ENCODE data around the gene ZNF783.
"Not testable (repeated sequence)": the region's sequence is repeated elsewhere in the genome, so short reads cannot be mapped to it uniquely, and the experiment has no call there.

ZNF783 gene

DNA sequence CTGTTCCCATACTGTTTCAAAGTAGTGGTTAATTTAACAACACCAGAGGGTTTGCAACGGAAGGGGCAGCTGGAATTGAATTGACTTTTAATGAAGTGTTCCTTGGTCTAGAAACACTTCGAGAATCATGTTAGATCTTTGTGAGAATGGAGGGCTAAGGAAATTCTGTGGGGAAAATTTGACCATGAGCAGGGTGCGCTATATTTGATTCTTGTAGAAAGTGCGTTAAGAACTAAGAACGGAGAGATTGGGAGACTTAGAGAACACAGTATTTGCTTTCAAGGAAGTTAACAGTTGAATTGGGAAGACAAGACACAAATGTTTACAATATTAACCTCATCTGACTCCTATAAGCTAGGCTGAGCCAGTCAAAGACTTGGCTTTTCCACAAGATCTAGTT, 21.4 kb upstream of the ZNF783 start:
- no peak for DNase-seq

DNA sequence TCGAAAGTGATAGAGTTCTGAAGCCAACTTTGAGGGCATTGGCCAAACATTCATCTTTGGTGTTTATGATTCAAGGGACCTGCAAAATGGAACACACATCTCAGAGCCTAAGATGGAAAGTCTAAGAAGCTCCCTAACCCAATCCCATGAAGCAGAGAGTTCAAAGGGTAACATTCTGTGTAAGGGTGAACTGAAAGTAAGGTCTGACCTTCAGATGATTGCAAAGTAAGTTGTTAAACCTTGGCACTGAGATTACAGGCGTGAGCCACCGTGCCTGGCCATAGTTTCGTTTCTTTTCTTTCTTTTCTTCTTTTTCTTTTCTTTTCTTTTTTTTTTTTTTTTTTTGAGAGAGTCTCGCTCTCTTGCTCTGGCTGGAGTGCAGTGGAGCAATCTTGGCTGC, 20.3 kb upstream of the ZNF783 start:
- no peak for DNase-seq

DNA sequence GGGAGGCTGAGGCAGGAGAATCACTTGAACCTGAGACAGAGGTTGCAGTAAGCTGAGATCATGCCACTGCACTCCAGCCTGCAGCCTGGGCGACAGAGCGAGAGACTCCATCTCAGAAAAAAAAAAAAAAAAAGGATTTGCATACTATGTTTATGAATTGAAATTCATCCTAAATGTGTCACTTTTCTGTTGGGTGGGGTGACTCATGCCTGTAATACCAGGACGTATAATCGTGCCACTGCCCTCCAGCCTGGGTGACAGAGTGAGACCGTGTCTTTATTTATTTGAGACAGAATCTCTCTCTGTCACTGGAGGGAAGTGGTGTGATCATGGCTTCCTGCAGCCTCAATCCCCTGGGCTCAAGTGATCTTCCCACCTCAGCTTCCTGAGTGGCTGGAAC, 16.8 kb upstream of the ZNF783 start:
- DNase-seq: peak; percentile 79

DNA sequence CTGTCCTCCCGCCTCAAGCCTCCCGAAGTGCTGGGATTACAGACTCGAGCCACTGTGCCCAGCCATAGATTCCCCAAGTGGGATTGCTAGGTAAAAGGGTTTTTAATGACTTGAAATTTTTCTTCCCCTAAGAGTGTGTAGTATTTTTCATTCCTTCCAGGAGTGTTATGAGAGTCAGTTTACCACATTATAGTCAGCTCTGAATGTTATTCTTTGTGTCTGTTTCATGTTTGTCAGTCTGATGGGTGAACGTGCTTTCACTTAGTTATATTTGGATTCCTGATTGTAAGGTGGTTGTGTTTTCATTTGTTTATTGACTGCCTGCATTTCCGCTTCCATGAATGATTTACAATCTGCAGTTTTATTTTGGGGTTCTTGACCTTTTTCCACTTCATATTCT, 16.3 kb upstream of the ZNF783 start:
- no peak for DNase-seq

DNA sequence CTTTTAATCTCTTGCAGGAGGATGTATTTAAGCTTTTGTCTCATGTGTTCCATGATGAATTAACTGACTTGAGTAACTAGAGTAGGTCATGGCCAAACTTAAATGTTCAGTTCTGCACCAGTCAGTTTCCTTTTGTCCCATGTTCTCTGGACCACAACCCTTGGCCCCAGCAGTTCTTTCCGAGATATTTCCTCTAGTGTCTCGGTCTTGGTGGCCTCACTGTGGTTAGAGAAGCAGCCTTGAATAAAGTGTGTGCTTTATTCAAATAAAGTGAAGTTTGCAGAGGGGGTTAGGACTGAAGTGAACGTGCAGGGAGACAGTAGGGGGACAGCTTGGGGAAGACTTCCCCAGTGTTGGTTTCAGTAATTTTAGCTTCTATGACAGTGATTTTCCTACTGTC, 13.2 kb upstream of the ZNF783 start:
- no peak for DNase-seq

DNA sequence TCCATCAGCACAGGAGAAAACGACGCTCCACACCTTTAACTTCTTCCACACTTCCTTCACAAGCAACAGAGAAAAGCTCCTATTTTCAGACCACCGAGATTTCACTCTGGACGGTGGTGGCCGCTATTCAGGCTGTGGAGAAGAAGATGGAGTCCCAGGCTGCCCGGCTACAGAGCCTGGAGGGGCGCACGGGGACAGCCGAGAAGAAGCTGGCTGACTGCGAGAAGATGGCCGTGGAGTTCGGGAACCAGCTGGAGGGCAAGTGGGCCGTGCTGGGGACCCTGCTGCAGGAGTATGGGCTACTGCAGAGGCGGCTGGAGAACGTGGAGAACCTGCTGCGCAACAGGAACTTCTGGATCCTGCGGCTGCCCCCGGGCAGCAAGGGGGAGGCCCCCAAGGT, 11.8 kb upstream of the ZNF783 start:
- DNase-seq: not testable (repeated sequence)

DNA sequence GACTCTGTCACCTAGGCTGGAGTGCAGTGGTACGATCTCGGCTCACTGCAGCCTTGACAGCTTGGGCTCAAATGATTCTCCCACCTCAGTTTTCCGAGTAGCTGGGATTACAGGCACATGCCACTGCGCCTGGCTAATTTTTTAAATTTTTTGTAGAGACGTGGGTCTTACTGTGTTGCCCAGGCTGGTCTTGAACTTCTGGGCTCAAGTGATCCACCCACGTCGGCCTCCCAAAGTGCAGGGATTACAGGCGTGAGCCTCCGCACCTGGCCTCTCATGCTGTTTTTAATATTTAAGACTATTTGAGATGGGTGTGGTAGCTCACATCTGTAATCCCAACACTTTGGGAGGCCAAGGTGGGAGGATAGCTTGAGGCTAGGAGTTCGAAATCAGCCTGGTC, 10.5 kb upstream of the ZNF783 start:
- not testable (repeated sequence) for DNase-seq

DNA sequence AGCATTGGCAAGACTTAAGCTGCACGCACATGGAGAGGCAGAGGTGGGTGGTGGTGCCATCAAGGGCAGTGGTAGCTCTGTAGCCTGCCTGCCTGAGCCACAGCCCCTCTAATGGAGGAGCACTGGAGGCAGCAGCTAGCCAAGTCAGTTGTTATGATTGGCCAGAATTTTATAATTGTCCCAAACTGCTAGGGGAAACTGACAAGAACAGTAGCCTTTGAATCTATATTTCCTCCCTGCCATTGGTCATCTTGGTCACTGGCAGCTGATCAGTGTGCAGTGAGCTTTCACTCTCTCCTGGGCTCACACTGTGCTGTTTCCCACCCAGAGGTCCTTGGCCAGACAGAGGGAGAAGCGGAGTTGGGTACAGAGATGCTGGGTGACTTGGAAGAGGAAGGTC, 9.6 kb upstream of the ZNF783 start:
- no peak for DNase-seq

DNA sequence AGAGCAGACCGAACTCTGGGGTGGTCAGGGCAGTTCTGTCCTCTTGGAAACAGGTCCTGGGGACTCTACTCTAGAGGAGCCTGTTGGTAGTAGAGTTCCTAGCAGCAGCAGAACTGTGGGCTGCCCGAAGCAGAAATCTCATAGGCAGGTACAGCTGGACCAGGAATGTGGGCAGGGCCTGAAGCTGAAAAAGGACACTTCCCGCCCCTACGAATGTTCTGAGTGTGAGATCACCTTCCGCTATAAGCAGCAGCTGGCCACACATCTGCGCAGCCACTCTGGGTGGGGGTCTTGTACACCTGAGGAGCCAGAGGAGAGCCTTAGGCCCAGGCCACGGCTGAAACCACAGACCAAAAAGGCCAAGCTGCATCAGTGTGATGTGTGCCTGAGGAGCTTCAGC, 8.3 kb upstream of the ZNF783 start:
- DNase-seq: no peak

DNA sequence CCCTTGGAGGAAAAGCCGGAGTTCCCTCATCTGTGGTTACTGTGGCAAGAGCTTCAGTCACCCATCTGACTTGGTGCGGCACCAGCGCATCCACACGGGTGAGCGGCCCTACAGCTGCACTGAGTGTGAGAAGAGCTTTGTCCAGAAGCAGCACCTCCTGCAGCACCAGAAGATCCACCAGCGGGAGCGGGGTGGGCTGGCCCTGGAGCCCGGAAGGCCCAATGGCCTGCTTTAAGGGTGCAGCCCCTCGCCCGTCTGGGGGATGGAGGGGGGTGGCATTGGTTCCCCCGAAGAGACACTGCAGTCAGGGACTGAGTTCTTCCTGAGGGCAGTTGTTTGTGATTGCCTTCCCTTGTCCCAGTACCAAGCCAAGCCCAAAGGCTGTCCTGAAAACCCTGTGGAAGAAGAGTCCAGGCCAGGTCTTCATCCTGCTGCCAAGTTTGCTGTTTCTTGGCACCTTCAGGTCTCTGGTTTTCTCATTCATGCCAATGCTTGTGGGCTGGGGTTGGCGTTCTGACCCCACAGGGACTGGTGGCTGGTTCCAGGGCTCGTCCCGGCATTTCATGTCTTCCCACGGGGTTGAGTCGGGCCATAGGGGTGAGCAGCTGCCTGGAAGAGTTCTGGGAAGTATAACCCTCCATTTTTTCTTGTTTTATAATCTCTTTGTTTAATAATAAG, 7.7 kb upstream of the ZNF783 start:
- no peak for DNase-seq

DNA sequence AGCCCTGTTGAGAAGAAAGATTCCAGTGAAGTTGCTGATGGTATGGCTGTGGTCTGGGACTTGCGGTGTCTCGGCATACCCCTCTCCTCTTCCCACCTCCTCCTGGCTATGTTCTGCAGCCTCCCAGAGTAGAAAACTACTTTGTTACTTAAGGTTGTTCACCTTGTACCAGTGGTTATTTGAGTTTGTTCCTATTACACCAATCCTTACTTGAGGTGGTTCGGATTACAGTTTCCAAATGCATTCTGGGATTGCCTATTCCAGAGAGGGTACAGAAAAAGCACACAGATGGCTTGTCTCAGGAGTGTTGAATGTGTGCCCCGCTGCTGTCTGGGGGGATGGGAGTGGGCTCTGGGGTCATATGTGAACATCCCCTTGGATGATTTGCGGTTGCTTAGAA, 6.8 kb upstream of the ZNF783 start:
- DNase-seq: no peak

DNA sequence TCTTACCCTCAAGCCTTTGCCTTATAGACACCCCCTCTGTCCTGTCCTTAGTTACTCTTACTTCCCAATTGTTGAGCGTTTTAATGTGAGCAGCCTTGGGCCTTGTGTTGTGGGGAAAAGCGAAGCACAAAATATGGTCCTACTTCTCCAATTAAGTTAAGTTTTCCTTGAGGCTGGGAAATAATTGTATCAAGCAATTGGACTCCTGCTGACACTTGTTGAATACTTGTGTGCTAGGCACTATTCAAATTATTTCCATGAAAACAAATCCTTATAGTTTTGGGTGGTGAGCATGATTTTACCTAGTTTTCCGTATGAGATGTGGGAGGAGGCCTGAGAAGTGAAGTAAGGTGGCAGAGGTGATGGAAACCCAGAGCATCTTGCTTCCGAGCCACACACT, 5.4 kb upstream of the ZNF783 start:
- no peak for DNase-seq

DNA sequence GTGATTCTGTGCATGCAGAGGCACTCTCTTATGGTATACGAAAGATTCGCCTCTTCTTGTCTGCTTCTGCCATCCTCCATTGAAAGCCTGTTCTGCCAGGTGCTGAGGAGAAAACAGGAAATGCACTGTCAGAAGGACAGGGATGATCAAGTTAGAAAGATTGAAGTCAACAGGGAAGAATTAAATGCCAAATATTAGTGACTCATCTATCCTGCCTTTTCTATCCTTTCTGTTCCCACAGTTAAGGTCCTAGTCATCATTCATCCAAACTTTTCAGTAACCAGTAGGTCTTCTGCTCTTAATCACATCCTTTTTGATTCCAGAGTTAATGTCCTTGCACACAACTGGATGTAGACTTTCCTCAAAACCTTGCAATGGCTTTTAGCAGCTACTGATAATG, 4.8 kb upstream of the ZNF783 start:
- DNase-seq: peak; percentile 34

DNA sequence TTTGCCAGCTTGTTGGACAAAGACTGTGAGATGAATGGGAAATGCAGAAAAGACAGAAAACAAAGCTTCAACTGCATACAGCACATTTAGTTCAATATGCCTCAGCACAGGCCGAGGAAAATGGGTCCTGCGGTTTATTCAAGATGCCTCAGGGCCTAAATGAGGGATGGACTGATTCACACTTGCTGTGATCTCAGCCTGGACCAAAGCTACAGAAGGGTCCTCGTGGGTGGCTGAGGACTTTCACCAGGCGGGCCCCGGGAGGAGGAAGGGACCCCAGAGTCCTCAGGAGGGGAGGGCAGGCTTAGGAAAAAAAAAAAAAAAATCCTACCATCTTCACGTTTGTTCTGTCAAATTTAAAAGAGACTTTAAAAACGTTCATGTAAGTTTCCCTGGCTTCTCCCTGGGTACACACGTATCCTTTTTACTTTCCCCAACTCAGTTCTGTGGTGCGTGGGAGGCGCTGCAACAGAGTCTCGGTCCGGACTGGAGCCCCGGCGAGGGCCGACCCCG, 624 bp upstream of the ZNF783 start:
- peak; percentile 61 for DNase-seq

DNA sequence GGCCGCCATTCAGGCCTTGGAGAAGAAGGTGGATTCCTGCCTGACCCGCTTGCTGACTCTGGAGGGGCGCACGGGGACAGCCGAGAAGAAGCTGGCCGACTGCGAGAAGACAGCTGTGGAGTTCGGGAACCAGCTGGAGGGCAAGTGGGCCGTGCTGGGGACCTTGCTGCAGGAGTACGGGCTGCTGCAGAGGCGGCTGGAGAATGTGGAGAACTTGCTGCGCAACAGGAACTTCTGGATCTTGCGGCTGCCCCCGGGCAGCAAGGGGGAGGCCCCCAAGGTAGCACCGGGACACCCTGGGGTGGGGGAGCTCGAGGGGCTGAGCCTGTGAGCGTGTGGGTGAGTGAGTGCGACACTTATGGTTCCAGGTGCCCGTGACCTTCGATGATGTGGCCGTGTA, 4.5 kb downstream of the ZNF783 start:
- no peak for DNase-seq

DNA sequence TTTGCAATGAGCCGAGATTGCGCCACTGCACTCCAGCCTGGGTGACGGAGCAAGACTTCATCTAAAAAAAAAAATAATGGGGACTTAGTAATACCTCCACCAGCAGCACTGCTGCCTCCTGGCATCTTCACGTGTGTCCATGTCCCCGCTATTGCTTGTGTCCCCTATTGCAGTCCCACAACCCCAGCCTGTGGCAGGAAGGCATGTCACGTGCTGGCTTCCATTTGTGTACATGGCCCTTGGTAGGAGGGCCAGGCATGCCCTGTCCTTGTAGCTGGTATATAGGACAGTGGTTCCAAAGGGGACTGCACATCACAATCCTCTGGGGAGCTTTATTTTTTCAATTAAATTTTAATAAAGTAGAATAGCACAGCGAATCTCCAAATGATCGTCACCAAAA, 5.7 kb downstream of the ZNF783 start:
- no peak for DNase-seq

DNA sequence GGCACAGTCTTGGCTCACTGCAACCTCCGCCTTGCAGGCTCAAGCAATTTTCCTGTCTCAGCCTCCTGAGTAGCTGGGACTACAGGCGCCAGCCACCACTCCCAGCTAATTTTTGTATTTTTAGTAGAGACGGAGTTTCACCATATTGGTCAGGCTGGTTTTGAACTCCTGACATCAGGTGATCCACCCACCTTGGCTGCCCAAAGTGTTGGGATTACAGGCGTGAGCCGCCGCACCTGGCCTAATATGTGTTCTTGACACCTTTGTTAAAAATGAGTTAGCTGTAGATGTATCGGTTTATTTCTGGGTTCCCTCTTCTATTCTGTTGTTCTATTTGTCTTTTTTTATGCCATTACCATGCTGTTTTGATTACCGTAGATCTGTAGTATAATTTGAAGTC, 12.4 kb downstream of the ZNF783 start:
- not testable (repeated sequence) for DNase-seq

DNA sequence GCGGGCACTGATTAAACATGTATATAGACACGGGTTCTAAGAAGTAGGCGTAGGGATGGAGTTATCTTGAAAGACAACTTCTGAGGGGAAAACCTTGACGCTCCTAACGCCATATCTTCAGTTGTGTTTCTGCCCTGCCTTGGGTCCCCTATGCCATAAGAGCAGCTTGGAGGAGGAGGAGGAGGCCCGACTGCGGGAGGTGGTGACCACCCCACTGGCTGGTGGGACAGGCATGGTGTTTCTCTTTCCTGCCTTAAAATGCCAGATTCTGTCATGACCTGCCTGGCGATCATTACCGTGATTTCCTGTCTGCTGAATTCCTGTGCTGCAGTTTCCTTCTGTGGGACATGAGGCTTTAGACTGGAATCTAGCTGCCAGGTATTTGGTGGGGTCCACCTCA, 15.9 kb downstream of the ZNF783 start:
- DNase-seq: no peak

DNA sequence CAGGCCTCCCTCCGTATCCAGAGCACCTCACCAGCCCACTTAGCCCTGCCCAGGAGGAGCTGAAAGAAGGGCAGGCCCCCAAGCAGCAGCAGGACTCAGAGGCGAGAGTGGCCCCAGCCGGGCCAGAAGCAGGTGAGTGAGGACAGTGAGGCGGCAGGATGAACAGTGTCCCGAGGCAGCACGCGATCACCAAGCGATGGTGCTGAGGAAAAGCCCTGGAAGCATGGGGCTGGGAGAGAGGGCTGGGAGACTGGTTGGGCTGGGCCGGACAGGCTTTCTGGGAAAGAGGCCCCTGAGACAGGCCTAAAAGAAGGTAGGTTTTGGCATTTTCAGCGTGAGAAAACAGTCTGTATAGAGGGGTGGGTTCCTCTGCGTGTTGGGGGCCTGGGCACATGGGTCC, 16.4 kb downstream of the ZNF783 start:
- no peak for DNase-seq

DNA sequence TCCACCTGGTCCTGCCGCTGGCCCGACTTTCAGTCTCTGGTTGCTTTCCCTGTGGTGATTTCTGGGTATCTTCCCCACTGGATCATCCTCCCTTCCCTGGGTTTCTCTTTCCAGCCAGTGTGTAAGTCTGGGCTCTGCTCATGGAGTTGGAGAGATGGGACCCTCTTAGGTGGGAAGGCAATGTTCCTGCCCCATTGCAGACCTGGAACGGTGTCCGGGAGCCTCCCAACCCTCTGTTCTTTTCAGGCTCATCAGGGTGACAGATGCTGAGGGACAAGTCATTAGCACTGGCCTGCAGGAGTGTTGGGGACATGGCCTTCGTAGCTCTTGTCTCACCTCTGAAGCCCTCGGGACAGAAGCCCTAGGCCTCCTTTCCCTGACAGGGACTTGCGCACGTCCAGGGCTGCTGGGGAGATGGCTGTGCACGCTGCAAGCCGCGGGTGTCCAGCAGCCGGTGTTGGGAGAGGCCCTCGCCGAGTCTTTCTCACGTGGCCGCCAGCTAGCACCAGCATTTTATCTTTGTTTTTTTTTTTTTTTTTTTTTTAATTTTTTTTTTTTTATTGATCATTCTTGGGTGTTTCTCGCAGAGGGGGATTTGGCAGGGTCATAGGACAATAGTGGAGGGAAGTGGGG, 17.2 kb downstream of the ZNF783 start:
- DNase-seq: no peak

DNA sequence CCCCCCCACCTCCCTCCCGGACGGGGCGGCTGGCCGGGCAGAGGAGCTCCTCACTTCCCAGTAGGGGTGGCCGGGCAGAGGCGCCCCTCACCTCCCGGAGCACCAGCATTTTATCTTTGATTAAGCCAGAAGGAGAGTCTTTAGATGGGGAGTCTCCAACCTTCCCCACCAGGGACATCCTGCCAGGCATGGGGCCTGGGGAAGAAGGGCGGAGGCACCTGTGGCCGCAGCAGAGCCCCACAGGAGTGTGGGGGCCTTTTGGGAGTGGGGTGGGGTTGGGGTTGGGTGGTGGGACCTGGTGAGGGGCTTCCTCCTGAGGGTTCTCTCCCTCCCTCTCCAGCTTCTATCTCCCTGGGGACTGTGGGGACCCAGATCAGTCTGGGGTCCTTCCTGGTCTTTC, 18.2 kb downstream of the ZNF783 start:
- no peak for DNase-seq

DNA sequence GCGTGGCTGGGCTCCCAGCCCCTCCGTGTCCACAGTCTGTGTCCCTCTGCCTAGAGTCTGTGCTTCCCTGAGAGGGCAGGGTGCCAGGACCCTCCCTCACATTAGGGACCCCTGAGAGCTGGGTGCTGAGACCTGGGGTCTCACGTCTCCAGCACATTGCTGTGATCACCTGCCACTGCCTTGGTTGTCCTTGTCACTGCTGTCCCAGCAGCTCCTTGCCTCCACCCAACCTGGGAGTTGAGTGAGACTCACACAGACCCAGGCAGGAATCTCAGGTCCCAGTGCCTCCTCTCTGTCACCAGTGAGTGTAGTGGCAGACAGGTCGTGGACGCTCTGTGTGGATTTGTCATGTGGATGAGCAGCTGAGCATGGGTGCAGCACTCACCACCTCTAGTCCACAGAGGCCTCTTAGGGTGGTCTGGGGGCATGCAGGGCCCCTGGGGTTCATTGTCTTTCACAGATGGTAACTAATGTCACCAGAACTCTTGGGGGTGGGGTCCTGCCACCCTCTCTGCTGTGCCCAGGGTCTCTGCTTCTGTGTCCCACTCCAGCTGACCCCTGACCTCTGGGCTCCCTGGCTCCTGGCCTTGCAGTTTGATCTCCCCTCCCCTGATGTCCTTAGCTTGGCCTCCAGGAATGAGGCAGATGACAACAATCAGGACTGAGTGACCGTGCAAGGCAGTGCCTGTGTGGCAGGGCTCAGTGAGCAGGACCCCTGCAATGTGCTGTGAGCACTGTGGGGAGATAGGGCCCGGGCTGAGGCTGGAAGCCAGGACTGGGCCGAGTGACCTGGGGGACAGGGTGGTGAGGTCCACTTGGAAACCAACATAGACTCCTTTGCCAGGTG, 18.9 kb downstream of the ZNF783 start:
- no peak for DNase-seq

DNA sequence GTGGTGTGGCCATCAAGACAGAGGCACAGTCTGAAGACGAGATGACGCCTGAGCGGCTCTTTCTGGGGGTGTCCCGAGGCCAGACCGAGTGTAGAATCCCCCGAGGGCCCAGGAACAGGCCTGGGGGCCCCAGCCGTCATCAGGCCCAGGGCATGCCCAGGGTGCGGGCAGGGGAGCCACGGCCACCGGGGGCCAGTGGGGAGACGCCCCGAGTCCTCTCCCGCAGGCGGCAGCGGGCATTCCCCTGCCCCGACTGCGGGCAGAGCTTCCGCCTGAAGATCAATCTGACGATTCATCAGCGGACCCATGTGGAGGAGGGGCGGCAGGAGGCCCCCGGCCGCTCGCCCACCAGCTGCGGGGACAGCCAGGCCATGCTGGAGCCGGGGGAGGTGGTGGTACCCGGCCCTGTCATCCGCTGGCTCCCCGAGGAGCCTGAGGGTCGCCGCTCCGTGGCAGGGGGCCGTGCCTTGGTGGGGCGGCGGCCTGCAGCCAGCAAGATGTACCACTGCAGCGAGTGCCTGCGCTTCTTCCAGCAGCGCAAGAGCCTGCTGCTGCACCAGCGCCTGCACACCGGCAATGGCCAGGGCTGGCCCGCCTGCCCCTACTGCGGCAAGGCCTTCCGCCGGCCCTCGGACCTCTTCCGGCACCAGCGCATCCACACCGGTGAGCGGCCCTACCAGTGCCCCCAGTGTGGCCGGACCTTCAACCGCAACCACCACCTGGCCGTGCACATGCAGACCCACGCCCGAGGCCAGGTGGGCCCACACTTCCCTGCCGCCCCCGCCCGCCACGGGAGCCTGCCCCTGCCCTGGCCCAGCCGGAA, 19.7 kb downstream of the ZNF783 start:
- no peak for DNase-seq
